HG02852 (cell line): Measurements from ENCODE around the gene PHOSPHO1.

Experiments
- ATAC-seq: cut with Tn5 transposase; IDR thresholded peaks from one replicate; pipeline ENCODE4 v1.9.1; 2021; ENCODE audit warnings: mild to moderate bottlenecking, moderate library complexity; ENCODE audit not compliant: unreplicated experiment

PHOSPHO1 gene

DNA sequence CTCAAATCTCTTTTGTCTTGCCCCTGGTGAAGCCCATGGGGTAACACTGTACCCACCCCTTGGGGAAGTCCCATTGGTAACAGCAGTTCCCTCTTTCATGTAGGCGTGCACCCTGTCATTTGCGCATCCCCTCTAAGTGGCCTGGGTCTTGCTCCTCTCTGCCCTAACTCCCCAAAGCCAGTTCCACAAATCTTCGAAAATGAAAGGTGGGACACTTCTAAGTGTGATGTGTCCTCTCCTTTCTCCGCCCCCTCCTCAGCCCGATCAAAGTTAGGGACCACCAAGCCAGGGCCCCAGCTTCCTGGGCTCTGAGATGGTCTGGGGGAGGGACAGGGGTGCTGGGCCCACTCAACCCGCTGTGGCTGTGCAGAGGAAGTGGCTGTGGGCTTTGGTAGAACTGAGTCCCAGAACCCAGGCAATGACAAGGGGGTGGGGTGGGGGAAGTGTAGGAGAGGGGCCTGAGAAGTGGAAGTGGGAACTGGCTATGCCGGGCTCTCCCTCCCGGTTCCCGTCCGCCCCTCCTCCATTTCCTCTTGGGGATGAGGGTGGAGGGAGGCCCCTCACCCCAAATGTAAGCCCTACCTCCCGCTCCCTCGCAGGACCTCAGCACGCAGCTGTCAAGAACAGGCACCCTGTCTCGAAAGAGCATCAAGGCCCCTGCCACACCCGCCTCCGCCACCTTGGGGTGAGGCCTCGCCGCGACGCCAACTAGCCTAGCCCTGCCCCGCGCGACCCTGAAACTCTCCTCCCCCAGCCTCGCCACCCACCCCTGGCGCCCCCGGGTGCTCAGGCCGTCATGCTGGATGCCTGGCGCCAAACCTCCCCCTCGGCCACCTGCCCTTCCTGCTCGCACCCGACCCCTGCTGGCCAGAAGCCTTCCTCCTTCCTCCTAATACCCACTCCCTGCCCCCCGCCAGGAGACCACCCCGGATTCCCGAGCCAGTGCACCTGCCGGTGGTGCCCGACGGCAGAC lies 11.4 kb downstream of the PHOSPHO1 start:
- ATAC-seq: peak; percentile 37

DNA sequence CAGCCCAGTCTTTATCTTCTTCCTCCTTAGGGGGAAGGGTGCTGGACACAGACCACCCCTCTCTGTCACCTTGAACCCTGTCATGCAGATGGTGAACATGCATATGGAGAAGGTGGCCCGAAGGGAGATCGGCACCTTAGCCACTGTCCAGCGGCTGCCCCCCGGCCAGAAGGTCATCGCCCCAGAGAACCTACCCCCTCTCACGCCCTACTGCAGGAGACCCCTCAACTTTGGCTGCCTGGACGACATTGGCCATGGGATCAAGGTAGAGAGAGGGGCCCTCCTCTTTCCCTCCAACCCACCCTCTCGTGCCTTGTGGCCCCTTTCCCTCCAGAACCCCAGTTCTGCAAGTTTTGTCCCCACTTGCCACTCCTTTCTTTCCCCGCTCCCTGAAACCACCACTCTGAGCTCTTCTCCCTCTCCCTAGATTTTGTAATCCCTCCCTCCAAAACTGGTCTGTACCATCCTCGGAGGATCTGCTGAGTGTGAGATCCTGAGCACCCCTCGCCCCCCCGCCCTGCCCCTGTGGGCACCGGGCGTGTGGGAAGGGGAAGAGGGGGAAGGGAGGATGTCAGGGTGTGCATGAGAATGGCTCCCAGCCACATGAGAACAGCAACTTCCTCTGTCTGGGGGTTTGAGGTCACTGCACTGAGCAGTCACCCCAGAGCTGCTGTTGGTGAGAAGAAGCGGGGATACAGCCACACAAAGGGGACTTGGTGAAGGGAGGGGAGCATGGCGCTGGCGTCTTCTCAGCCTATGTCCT lies 12.8 kb downstream of the PHOSPHO1 start:
- no peak for ATAC-seq

DNA sequence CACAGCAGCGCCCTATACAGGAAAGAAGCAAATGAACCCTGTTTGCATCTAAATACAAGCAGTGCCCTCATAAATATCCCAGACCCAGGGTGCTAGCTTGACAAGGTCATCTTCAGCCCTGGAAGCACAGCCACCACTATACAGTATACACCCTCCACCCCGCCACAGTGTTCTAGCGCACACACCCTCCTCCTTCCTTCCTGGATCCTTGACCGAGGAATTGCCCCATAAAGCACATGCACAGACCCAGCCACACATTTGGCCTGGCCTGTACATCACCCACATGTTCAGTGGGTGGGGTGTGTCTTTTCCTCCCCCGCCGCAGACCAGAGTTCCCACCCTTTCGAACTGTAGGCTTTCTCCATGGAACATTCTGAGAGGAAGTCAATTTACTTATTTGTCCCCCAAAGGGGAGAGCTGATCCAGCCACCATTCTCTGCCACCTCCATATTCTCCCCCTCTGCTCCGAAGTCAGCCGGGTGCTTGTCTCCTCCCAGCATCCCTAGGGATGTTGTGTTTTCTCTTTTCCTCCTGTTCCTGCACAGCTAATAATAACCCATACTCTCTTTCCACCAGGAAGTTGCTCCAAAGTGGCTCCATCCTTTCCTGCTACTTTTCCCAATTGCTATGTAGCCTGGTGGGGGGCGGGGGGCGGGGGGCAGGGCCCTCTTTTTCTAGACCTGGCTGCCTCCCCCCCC lies 13.5 kb downstream of the PHOSPHO1 start:
- ATAC-seq: no peak

DNA sequence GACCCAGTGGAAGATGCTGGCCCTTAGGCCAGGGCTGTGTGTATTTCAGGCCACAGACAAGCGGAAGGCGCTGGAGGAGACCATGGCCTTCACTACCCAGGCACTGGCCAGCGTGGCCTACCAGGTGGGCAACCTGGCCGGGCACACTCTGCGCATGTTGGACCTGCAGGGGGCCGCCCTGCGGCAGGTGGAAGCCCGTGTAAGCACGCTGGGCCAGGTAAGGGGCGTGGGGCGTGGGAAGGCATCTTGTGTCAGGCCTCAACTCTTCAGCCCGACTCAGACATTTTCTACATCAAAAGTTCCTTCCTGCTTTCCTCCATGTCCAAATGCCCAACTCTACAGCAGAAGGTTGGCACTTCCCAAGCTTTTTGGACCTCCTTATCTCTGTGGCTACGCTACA lies 14.1 kb downstream of the PHOSPHO1 start:
- ATAC-seq: no peak

DNA sequence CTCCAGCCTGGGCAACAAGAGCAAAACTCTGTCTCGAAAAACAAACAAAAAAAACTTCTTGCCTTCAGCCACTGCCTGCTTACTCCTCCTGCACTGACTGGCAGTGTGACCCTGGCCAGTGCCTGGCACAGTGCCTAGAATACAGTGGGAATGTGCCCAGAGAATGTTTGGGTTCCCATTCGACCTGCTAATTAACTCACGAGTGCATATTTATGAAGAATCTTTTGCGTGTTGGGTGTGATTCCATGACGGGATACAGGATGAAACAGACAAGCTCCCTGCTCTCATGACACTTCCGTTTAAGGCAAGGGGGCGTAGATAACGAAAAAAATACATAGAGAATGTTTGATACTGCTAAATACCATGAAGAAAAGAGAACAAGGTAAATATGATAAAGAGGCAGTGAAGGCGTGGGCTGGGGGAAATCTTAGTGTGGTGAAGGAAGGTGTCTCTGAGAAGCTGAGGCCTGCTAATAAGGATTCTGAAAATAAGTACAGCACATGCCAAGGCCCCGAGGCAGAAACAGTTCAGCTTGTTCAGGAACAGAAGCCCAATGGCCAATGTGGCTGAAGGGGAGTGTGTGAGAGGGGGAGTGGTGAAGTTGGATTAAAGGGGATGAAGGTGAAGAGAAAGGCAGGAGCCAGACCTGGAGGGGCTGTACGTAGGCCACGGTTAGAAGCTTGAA lies 15.8 kb downstream of the PHOSPHO1 start:
- no peak for ATAC-seq

DNA sequence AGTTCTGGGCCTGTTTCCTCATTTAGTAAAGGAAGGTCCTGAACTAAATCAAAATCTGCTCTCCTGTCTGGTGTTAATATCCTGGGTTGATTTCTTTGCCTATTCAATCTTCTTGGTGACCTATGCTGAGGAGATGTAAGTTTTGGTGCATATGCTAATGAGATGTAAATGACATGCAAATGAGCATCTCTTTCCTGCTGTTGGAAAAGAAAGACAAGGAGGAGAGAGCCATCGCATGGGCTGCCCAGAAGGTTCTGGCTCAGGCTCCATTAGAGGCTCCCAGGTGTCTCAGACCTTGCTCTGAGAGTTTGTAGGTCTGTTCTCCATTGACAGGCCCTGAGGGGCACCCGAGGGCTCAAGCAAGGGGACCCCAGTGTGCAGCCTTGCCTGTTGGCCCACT lies 16.7 kb downstream of the PHOSPHO1 start:
- no peak for ATAC-seq

DNA sequence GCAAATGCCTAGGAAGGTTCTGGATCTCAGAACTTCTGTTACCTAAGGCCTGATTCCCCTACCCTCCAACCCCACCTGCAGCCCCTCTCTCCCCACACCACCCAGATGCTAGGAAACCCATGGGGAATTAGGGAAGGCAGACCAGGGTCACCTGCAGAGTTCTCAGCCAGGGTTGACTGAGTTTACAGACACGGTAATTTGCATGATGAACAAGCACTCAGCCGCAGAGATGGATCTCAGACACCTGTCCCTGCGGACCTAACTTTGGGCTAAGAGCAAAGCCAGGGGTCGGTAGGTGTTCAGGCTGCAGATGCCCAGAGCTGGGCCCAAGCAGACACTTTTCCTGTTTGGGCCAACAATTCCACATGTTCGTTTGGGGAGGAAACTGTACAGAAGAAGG lies 17.2 kb downstream of the PHOSPHO1 start:
- no peak for ATAC-seq

DNA sequence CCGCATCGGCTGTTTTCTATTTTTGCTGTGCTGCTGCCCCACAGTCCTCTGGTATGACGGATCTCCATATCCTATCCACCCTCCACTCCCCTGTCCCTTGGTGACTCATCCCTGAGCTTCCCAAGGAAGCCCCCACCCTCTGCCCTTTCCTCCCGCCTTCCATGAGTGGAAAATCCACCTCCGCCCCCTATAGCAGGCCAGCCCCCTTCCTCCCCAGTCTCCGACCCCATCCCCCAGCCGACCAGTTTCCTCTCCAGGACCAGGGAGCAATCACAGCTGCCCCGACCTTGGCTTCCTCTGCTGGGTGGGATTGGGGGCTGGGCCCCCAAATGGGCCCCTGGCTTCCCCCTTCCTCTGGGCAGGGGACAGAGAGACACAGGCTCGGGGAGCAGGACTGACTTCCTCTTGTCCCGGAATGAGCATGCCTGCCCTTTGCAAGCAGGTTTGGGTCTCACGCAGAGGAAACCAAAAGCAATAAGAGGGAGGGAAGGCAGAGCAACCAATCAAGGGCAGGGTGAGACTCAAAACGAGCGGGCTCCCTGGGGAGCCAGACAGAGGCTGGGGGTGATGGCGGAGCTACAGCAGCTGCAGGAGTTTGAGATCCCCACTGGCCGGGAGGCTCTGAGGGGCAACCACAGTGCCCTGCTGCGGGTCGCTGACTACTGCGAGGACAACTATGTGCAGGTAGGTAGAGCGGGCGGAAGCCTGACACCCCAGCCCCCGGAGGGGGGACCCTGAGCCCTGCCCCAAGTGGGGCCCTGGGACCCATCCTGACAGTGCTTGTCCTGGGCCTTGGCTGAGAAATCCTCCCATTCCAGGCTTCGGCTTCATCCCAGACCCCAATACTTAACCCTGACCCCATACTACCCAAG lies 20.2 kb downstream of the PHOSPHO1 start, which contains the start of the genes ABI3 and GNGT2:
TSS of gene ABI3 (plus strand) at position 550 of the 872 bp plus-strand sequence. CDS start at position 568, 18 bp downstream.
TSS of gene GNGT2 (minus strand) at position 417 of the 872 bp plus-strand sequence. CDS start 3,152 bp downstream, outside the sequence.
- peak; percentile 83 for ATAC-seq

DNA sequence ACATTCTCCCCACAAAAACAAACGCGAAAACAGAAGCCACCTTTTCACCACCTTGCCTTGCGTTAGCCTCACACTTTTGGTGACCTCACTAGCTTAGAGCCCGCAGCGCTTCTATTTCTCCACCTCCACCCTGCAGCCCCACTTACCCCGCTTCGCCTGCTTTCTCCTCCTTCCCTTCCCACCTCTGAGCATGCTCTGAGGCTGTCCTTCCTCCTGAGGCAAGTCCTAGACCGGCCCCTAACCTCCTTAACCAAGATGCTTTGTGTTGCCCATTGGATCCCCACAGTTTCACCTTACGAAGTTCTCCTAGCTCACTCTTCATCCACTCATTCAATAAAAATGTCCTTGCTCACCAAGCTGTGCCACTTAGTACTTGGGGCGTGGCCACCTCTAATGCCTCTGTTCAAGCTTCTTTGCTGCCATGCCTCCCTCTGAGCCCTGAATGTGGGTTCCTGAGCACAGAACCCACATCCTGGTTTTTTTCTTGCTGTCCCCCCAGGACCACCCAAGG lies 21.5 kb downstream of the PHOSPHO1 start:
- ATAC-seq: no peak

DNA sequence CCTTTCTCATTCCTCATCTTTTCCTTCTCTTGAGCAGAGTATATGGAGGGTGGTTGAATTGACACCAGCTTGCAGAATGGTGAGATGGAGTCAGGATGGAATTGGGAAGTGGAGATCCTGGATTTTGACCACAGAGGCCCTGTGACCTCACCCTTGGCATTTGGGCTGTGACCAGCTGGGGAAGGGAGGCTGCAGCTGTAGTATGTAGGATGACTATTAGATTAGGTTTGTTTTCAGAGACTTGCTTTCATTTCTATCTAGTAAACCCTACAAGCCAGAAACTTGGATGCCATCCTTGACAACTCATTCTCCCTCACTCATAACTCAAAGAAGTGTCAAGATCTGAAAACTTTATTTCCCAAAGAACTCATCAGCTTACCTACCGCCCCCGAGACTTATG lies 26.1 kb downstream of the PHOSPHO1 start:
- no peak for ATAC-seq

DNA sequence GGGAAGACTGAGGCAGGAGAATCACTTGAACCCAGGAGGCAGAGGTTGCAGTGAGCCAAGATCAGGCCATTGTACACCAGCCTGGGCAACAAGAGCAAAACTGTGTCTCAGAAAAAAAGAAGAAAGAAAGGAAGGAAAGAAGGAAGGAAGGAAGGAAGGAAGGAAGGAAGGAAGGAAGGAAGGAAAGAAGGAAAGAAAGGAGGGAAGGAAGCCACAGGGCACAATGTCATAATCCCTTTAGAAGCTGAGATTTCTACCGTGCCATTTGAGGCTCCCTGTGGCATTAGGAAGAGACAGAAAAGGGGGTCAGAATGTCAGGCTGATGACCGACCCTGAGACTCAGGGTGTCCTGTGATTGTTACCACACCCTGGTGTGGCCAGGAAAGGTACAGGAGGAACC lies 26.8 kb downstream of the PHOSPHO1 start:
- ATAC-seq: no peak

DNA sequence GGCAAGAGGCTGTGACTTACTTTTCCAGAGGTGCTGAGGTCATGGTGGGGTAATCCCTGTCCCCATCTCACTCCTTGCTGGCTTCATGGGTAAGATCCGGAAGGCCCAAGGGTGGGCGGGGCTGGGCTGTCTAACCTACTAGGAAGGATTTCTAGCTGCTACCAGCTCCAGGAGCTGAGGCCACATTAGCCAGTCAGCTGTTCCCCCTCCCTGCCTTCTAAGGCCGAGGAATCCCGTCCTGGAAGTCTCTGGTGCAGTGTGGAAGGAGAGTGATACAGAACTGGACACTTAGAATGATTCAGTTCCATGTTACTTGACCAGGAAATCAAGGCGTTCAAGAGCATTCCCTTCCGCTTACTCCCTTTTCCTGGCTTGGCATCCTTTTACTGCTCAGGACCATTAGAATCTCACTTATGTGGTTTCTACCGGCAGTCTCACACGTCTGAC lies 29.1 kb downstream of the PHOSPHO1 start:
- no peak for ATAC-seq

DNA sequence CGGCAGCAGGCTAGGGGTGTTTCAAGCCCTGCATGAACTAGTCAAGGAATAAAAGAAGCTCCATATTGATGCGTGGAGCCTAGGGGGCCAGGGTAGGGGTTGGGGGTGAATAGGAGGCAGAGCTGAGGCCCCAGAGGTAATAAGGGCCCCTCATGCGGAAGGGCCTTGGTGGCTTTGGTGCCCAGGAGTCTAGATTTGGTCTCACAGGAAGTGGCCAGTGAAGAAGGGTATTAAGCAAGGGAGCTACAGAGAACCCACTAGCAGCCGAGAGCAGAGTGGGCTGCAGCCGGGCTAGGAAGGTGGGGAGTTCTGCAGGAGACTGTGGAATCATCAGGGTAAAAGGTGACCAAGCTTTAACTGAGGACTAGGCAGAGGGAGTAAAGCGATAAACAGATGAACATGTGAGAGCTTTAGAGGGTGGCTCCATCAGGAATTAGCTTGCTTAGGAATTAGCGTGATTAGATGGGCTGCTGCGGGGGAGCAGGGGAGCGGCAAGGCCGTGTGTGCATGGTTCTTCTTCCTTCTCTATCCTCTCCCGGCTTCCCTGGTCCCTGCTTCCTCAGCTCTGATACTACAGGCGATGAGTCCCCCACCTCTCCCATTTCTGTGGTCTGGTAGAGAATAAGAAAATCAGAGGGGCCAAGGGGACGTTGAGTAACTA lies 30.0 kb downstream of the PHOSPHO1 start:
- no peak for ATAC-seq

DNA sequence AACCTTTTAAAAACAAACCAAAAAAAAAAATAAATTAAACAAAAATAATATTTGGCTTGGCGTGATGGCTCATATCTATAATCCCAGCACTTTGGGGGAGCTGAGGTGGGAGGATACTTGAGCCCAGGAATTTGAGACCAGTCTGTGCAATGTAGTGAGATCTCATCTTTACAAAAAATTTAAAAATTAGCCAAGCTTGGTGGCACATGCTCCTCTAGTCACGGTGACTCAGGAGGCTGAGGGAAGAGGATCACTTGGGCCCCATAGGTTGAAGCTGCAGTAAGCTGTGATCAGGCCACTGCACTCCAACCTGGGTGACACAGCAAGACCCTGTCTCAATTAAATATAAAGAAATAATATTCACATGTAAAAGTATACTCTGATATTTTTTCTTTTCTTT lies 32.4 kb downstream of the PHOSPHO1 start:
- no peak for ATAC-seq

DNA sequence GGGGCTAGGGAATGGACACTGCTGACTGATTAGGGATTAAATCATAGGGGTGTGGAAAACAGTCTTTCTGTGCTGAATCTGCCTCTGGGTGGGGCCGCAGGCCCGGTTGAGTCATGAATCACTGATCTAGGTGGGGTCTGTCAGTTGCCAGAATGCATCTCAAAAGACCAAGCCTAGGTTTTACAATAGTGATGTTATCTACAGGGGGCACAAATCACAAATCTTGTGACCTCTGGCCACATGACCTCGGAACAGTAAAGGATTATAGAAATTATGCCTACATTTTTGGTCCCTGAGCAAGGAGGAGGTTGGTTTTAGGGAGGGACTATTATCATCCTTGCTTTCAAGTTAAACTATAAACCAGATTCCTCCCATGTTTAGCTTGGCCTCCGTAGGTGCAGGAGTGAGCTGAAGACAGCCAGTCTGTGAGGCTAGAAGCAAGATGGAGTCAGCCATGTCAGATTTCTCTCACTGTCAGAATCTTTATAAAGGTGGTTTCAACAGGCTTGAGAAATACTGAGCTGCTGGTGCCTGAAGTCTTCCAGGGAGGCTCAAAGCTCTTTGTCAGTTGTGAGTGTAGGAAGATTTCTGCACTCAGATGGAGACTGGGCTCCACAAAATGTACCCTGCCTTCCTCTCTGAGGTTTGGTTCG lies 33.1 kb downstream of the PHOSPHO1 start:
- no peak for ATAC-seq

DNA sequence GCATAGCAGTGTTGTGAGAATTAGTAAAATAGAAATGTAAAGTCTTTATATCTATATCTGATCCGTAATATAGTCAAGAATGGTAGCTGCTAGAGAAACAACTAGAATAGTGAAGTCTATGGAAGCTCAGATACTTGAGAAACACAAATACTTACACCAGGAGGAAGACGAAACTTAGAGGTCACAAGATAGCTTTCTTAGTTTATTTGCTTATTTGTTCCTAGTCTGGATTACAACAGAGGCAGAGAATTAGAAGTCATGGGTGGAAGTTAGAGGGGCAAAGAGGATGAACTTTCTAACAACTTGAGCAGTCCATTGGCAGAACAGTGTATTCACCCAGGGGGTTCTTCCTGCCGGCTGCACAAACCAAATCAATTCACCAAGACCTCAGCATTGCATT lies 34.1 kb downstream of the PHOSPHO1 start:
- no peak for ATAC-seq

DNA sequence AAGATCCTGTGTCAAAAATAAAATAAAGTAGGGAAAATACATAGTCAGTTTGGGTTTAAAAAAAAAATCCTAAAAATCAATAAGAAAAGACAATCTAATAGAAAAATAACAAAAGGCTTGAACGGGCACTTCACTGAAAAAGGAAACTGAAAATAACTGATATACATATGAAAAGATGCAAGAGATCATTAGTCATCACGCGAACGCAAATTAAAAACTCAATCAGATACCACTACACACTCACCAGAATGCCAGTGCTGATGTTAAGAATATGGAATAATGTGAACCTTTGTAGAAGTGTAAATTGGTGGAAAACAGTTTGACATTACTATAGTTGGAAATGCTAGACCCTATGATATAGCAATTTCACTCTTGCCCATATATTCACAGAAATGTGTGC lies 34.8 kb downstream of the PHOSPHO1 start:
- no peak for ATAC-seq

DNA sequence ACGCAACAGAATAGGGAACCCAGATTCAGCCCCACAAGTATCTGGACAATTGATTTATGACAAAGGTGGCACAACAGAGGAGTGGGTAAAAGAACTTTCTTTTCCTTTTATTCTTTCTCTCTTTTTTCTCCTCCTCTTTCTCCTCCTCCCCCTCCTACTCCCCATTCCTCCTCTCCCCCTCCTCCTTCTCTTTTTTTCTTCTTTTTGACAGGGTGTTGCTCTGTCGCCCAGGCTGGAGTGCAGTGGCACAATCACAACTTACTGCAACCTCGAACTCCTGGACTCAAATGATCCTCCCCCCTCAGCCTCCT lies 36.3 kb downstream of the PHOSPHO1 start:
- ATAC-seq: no peak
